HG03558 (cell line): ENCODE data around the gene CAMTA1.

ENCODE experiments used
- ATAC-seq: cut with Tn5 transposase; IDR thresholded peaks from one replicate; pipeline ENCODE4 v1.9.1; 2021; ENCODE audit warnings: moderate number of reproducible peaks; ENCODE audit not compliant: unreplicated experiment; ENCODE audit errors: extremely low read depth

Gene CAMTA1

GRCh38 chr1:7048395-7048794, 263.1 kb downstream of the CAMTA1 start:
- ATAC-seq: no peak

GRCh38 chr1:7049913-7050625, 264.8 kb downstream of the CAMTA1 start:
- ATAC-seq: no peak

- ATAC-seq: no peak
Measured at GRCh38 chr1:7050751-7051665, 265.8 kb downstream of the CAMTA1 start.

DNA sequence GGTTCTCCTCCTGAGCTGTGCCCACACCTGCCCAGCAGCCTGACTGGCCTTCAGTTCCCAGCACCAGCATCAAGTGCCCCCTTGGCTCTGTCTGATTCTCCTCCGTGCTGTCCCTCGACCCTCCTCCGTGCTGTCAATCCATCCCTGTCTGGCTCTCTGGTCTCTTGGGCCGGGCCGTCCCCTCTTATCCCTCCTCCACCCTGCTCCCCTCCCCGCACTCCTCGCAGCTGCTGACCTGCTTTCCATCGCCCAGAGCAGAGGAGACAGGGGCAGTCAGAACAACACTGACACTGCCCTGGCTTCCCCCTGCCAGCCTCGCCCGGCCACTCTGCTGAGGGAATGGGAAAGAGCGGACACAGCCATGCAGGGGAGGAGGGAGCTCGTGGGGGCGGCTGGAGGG, 267.4 kb downstream of the CAMTA1 start:
- ATAC-seq: no peak

DNA sequence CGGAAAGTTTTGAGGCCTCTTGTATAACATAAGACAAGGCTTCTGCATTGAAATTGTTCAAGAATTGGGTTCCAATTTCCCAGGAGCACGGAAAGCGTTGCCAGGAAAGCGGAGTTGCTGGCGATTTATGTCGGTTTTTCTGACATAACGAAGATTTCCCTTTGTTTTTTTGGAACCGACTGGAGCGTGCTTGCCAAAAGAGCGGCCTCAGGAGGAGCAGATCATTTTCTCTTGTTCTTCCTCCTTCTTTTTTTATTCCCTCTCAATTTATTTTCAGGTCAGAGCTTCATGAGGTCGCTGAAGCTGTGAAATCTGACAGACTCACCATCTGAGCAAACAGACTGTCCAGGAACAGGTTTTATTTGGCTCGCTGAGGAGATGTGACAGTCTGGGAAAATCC, 275.5 kb downstream of the CAMTA1 start:
- ATAC-seq: no peak

DNA sequence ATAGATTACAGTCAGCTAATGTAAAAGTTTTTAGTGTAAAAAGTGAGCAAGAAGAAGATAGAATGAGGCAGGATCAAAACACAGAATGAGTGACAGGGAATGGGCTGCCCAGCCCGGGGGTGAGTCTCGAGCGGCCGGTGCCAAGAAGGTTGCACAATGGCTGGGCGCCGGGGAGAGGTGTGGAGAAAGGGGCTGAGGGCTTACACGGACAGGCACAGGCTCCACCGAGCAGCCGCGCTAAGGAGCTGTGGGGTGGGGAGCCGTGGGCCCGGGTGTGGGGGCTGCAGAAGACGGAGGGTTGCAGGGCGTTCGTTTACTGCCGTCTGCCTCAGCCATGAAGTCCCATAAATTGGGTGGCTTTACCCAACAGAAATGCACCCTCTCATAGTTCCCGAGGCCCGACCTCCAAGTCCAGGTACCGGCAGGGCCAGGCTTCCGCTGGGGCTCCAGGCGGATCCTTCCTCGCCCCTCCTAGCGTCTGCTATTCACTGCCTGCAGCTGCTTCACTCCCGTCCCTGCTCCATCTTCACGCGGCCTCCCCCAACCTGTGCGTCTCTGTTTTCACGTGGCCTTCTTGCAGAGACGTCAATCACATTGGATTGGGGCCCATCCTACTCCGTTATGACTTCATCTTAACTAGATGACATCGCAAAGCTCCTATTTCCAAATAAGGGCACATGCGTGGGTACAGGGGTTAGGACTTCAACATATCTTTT, 277.2 kb downstream of the CAMTA1 start:
- ATAC-seq: no peak

- ATAC-seq: no peak
Measured at GRCh38 chr1:7063981-7064380, 278.7 kb downstream of the CAMTA1 start.

DNA sequence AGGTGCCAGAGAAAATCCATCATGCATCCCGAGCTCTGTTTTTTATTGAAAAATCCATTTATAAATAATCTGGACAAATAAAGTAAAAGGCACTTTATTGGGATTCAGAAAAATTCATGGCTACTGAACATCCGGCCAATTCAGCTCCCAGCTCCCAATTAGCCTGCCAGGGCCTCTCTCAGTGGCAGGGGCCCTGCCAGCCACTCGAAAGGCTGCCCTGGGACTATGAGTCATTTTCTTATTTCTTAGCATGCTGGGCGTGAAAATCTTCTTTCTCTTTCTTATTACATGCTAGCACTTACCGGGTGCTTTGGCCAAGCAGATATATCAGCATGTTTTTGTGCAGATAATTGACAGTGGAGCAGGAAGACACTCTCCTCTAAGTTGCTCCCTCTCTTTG, 283.3 kb downstream of the CAMTA1 start:
- ATAC-seq: no peak

DNA sequence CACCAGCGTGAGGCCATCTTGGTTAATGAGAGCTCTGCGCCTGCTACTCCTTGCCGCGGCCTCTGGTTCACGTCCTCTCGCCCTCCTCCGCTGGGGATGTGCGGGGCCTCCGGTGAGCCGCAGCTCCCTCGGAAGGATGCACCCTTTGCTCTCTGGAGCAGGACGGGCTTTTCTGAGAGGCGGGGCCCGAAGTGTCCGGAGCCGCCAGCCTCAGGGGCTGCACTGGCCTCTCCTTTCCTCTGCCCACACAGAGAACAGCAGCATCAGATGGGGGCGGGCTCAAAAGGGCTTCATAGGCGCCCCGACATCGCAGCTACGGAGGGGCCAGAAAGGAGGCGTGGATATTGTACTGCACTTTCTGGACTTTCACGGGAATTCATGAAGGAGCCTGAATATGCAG, 284.7 kb downstream of the CAMTA1 start:
- ATAC-seq: no peak

GRCh38 chr1:7070389-7071029, 285.3 kb downstream of the CAMTA1 start:
- no peak for ATAC-seq

DNA sequence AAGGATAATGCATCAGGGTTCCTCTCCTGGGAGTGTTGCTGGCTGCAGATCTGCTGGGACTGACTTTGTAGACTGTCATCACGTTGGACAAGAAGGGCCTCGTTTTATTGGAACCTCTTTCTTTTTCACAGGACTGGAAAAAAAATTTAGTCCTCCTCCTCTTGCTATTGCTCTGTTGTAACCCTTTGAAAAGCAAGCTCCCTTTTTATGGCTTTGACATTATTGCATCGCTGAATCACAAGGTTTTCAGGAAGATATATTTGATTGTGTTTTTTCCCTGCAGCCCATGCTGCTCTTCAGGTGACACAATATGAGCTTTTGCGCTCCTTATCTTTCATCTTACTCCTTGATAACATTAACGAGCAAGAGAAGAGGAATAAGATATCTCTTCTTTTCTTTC, 290.9 kb downstream of the CAMTA1 start:
- no peak for ATAC-seq

DNA sequence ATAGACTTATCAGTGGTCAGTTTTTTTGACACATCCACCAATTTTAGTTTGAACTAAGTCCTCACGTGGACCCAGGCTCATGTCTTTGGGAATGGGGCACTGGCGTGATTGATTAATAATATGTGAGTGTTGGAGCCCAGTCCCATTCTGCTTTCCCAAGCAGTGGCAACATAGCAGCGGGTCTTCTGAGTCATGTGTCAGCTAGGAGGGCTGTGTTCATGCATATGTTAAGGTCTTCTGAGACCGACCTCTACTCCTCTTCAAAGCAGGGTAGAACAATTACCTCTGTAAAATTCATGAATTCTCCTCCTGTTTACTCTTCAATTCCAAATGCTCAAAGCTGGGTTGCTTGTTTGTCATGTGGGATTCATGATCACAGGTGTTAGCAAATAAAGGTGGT, 291.3 kb downstream of the CAMTA1 start:
- ATAC-seq: no peak

GRCh38 chr1:7077136-7077535, 291.9 kb downstream of the CAMTA1 start:
- ATAC-seq: no peak

- ATAC-seq: no peak
Measured at GRCh38 chr1:7077970-7078369, 292.7 kb downstream of the CAMTA1 start.

- ATAC-seq: no peak
Measured at GRCh38 chr1:7079637-7080036, 294.4 kb downstream of the CAMTA1 start.

DNA sequence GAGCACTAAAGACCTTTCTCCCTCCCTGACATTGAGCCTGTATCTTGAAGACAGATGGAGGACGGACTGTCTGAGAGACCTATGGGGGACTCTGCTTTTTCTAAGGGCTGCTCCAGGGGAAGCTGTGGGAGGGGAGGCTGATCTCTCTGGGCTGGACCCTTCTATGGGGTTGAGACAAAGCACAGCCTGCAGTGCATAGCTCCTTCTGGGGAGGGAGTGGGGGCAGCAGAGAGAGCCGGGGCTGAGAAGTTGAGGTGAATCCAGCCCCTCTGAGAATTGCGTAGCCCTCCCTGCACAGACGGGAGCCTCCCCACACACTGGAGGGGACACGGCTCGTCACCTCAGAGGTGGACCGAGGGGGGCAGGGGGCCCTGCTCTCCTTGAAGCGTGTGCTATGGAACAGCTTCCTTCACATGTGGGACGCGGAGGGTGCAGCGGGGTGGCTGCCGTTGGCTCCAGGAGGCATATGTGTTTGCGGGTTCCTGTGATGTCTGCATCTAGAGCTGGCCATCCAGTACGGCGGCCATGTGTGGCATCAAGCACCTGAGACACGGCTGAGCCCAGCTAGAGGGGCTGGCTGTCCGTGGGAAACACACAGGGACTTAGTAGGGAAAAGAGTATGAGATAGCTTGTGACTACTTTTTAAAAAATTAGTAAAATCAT, 299.1 kb downstream of the CAMTA1 start:
- no peak for ATAC-seq

DNA sequence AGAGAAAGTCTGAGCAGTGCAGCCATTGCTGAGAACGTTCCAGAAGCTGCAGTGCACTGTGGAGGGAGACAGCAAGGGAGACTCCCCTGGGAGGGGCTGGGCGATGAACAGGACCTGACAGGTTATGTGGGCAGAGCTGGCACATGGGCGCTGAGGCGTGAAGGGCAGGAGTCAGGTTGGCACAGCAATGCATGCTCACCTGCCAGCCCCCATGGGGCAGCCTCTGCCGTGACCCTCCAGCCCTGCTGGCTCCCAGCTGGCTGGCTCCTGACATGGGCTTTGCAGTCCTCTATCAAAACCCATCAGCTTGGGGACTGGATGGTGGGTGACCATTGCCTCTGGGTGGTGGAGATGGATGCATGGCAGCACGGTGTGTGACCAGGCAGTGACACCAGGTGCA, 300.3 kb downstream of the CAMTA1 start:
- ATAC-seq: no peak

DNA sequence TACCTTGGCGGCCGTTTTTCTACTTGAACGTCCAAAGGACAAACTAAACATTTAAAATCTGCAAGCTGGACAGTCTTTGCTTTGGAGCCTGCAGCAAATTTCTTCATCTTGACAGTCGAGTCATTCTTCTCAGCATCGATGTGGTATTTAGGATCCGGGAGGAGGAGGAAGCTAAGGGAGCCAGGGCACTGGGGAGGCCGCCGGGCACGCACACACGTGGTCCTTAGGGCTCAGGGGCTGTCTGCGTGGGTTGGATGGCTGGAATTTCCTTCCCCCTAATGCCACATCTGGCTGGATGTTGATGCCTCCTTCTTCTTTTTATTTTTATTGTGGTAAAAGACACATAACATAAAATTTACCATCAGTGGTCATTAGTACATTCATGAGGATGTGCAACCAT, 300.9 kb downstream of the CAMTA1 start:
- no peak for ATAC-seq

- no peak for ATAC-seq
Measured at GRCh38 chr1:7087888-7088287, 302.6 kb downstream of the CAMTA1 start.

GRCh38 chr1:7089497-7089896, 304.2 kb downstream of the CAMTA1 start:
- no peak for ATAC-seq
